HL-60 (cell line): Measurements from ENCODE around the gene MUSTN1.
A peak's percentile ranks its signal among the peaks of the same experiment; 100 is the strongest.

ENCODE experiments used
- CTCF ChIP-seq: IDR thresholded peaks from one replicate; pipeline ENCODE4 v1.5.1; 2011; ENCODE audit warnings: low read length, control low read depth, inconsistent platforms; ENCODE audit not compliant: insufficient read depth
- POLR2AphosphoS5 ChIP-seq: IDR thresholded peaks from 2 replicates; pipeline ENCODE4 v1.6.1; 2012; ENCODE audit warnings: low read depth
- TF ChIP-seq, protein P1 (sequence below): IDR thresholded peaks from 2 replicates; pipeline ENCODE4 v1.6.1; 2012; ENCODE audit warnings: low read depth; ENCODE audit not compliant: insufficient replicate concordance

DNA sequence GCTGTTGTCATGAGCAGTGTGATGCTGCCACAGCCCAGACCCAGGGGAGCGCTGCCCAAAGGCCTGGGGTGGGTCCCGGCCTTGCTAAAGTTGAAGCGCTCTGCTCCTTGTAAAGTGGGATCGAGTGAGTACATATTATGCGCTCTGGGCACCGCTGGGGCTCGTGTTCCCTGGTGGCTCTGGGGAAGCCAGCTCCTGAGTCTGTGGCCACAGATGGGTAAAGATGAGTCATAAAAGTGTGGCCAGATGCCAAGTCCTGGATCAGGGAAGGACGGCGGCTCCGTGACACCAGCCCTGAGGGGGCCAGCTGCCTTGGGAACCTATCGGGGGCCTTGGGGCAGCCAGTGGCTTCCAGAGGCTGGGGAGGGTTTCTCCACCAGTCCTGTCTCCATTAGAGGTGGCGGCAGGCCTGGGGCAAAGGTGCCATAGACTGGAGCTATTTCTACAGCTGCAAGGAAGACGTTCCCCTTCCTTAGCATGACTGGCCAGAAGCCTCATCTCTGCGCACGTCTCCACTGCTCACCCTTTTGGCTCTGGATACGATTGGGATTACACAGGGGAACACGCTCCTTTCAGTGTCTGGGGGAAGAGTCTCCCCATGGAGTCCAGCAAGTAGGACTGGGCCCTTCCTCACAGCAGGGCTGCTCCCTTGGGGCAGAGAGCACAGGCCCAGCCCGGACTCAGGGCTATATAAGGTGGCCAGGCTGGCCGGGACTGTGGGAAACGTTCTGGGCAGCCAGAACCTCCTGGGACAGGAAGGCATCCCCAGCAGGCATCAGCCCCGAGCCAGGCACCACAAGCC lies 3.1 kb downstream of the MUSTN1 start:
- TF ChIP-seq CTCF (no peak), POLR2AphosphoS5 (0 out of 2 replicates have a peak, but pooled peaks have one; percentile 23)
- TF ChIP-seq, protein P1, sequence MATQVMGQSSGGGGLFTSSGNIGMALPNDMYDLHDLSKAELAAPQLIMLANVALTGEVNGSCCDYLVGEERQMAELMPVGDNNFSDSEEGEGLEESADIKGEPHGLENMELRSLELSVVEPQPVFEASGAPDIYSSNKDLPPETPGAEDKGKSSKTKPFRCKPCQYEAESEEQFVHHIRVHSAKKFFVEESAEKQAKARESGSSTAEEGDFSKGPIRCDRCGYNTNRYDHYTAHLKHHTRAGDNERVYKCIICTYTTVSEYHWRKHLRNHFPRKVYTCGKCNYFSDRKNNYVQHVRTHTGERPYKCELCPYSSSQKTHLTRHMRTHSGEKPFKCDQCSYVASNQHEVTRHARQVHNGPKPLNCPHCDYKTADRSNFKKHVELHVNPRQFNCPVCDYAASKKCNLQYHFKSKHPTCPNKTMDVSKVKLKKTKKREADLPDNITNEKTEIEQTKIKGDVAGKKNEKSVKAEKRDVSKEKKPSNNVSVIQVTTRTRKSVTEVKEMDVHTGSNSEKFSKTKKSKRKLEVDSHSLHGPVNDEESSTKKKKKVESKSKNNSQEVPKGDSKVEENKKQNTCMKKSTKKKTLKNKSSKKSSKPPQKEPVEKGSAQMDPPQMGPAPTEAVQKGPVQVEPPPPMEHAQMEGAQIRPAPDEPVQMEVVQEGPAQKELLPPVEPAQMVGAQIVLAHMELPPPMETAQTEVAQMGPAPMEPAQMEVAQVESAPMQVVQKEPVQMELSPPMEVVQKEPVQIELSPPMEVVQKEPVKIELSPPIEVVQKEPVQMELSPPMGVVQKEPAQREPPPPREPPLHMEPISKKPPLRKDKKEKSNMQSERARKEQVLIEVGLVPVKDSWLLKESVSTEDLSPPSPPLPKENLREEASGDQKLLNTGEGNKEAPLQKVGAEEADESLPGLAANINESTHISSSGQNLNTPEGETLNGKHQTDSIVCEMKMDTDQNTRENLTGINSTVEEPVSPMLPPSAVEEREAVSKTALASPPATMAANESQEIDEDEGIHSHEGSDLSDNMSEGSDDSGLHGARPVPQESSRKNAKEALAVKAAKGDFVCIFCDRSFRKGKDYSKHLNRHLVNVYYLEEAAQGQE = no peak
